Loucy (cell line): ENCODE data around the gene KIZ.

Experiments used
- EZH2phosphoT487 ChIP-seq: fragments of 200-600 bp; IDR thresholded peaks from 2 replicates; pipeline ENCODE4 v1.6.1; 2018; ENCODE audit warnings: antibody characterized with exemption, mild to moderate bottlenecking, moderate library complexity, borderline replicate concordance
- TF ChIP-seq, protein P1 (sequence below): fragments of 200-600 bp; sonication (generic); conservative IDR thresholded peaks from 2 replicates; pipeline ENCODE4 v1.5.1; 2014; ENCODE audit warnings: mild to moderate bottlenecking, antibody characterized with exemption, low read length

DNA sequence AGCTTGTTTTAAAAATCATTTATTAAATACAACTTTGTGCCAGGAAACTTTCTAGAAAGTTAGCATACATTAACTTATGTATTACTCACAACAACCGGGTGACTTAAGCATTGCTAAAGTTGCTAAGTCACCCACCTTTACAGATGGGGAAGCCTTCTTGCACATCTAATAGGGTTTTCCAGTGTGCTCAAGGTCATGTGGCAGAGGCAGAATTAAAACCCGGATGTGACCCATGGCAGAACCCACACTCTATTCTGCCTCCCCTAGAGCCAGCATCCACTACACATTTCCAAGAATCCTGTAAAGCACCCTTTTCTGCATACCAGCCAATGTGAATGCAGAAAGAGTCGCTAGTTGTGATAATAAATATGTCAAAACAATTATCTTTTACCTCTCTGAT lies 33.1 kb upstream of the KIZ start:
- TF ChIP-seq, protein P1, sequence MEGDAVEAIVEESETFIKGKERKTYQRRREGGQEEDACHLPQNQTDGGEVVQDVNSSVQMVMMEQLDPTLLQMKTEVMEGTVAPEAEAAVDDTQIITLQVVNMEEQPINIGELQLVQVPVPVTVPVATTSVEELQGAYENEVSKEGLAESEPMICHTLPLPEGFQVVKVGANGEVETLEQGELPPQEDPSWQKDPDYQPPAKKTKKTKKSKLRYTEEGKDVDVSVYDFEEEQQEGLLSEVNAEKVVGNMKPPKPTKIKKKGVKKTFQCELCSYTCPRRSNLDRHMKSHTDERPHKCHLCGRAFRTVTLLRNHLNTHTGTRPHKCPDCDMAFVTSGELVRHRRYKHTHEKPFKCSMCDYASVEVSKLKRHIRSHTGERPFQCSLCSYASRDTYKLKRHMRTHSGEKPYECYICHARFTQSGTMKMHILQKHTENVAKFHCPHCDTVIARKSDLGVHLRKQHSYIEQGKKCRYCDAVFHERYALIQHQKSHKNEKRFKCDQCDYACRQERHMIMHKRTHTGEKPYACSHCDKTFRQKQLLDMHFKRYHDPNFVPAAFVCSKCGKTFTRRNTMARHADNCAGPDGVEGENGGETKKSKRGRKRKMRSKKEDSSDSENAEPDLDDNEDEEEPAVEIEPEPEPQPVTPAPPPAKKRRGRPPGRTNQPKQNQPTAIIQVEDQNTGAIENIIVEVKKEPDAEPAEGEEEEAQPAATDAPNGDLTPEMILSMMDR, result no peak
- TF ChIP-seq EZH2phosphoT487, result no peak
